NCI-H1694 (cell line): ENCODE data around the gene NLE1.
"Not testable (repeated sequence)": the region's sequence is repeated elsewhere in the genome, so short reads cannot be mapped to it uniquely, and the experiment has no call there.

Source experiments
- DNase-seq: peaks from one replicate; lab custom pipeline; 2025; lab: John Stamatoyannopoulos, UW

The NLE1 gene

DNA sequence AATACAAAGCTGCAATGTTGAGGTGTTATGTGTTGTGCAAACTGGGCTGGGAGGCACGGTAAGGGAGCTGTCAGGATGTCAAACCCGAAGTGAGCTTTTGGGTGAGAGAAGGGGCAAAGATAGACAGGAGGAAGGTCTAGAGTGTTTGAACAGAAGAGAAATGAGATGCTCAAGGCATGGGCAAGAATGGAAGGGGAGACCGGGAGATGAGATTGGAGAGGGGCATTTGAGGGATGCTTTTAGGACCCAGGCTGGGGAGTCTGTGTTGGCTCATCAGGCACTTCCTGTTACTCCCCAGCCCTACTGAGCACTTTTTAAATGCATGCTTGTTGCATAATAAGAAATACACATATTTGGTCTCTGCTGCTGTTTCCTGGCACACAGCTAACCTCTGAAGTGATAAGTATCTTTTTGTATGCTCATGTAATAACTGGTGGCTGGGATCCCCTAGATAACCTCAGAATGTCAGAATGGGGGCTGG is 19.2 kb upstream of the NLE1 start:
- DNase-seq, result no peak

DNA sequence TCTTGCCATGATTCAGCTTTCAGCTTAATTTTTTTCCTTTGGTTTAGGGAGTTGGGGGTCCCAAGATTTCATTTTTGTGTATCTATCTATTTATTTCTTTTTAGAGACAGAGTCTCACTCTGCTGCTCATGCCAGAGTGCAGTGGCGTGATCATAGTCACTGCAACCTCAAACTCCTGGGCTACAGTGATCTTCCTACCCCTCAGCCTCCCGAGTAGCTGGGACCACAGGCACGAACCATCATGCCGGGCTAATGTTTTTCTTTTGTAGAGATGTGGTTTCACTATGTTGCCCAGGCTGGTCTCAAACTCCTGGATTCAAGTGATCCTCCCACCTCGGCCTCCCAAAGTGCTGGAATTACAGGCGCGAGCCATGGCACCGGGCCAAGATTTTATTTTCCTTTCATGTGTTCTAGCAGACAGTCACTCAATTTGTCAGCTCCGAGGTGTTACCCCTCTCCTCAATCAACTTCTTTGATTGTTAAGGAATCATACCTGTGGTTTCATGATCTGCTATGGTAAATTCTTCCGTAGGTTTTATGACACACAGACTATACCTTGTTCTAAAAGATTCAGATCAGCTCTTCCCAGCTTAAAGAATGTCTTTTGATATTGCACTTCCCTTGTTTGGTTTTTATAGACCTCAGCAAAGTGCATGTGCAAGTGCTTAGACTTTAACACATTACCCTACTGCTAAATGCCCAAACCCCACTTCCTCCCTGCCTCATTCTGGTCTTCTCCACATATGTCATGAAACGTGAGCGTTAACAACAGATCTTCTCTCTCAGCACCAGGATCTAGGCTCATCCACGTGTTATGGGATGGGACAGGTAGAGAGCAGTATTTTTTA is 18.5 kb upstream of the NLE1 start:
- DNase-seq, result no peak

DNA sequence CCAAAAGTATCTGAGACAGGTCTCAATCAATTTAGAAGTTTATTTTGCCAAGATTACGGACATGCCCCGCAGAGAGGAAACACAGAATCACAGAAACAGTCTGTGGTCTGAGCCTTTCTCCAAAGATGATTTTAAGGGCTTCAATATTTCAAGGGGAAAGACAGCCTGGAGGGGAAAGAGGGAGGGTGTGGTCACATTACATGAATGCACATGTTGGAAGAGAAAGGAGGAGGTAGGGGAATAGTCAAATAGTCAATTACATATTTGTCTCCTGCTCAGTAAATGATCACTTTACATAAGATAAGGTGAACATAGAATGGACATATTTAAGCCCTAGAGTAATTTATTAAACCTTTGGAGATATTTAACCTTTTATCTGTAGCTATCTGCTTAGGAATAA is 17.8 kb upstream of the NLE1 start:
- no peak for DNase-seq

DNA sequence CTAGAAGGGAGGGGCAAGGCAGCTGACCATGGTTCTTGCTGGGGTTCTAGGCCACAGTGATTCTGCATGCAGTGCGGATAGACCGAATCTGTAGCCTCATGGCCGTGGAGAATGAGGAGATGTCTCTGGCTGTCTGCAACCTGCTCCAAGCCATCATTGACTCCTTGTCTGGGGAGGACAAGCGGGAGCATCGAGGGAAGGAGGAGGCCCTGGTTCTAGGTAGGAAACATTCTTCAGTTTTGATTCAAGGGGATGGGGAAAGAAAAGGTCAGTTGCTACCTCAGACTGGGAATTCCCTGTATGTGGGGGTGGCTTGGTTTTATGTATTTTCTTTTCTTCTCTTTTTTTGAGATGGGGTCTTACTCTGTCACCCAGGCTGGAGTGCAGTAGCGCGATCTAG is 13.1 kb upstream of the NLE1 start:
- no peak for DNase-seq

DNA sequence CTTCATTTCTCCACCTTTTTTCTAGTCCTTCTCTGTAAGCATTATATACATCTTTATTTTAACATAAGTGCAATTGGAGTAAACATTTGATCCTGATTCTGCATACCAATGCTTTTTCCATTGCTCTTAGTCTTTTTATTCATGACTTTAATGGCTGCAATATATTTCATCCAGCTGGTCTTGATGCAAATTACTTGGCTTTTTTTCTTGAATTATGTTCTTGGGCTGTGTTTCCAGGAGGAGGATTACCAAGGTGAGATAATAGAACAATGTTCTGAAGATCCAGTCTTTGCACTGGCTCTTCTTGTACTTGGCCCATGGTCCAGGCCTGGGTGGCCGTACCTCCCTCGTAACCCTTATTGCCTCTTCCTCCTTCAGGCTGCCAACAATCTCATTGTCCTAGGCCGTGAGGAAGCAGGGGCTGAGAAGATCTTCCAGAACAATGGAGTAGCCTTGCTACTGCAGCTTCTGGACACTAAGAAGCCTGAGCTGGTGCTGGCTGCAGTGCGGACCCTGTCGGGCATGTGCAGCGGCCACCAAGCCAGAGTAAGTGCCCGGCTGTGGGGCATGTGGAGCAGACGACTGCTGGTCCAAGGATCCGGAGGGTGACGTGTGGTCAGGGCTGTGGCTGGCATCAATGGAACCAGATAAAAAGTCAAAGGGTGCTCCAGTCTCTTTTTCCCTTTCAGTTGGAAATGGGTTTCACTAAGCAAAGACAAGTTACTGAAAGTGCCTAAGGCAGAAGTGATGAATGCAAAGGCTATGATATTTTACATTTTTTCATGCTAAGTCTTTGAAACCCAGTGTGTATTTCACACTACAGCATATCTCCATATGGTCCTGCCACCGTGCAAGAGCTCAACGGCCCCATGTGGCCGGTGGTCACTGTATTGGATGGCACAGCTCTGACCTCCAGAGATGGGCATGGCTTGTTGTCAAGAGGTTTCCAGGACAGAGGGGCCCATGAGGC is 12.4 kb upstream of the NLE1 start:
- no peak for DNase-seq

DNA sequence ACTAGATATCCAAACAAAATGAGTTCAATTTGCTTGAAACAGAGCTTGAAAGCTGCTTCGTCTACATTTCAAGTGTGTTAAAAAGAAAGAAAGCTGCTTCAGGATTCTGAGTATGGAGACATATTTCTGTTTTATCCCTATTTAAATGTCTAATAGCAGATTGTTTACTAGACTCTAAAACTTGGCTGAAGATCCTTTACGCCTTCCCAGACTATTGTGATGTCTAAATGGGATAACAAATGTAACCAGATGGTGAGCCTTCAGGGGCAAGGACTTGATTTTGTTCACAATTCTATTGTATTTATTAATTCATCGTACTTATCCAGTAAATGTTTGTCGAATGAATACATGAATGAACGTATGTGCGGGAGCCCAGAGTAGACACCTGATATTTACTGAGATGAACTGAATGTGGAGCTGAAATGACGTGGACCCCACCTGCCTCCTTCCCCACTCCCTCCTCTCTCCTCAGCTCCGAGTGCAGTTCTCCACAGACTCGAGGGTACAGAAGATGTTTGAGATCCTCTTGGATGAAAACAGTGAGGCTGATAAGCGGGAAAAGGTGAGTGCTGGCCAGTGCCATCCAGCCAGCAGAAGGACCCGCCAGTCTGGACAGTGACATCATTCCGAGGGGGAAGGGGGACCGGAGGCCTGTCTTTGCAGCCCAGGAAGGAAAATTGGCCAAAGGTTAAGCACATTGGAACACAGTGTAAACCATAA is 10.5 kb upstream of the NLE1 start:
- DNase-seq, result no peak

DNA sequence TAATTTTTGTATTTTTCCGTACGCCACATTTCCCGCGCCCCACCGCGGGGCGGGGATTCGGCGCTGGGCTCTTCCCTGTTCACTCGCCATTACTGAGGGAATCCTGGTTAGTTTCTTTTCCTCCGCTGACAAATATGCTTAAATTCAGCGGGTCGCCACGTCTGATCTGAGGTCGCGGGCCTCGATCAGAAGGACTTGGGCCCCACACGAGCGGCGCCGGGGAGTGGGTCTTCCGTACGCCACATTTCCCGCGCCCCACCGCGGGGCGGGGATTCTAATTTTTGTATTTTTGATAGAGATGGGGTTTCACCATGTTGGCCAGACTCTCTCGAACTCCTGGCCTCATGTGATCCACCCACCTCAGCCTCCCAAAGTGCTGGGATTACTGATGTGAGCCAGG is 9.0 kb upstream of the NLE1 start:
- not testable (repeated sequence) for DNase-seq

DNA sequence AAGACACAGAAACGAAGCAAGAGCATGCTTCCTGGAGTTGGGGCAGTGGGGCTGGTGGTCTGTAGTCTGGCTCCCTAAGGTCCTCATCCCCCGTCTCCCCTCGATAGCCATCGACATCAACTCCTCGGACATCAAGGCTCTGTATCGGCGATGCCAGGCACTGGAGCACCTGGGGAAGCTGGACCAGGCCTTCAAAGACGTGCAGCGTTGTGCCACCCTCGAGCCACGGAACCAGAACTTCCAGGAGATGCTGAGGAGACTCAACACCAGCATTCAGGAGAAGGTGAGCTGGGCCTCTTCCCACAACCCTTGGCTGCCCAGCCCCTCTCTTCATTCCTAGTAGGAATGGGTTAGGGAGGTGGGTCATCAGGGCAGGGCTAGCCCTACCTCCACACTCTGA is 7.8 kb upstream of the NLE1 start:
- DNase-seq, result no peak

DNA sequence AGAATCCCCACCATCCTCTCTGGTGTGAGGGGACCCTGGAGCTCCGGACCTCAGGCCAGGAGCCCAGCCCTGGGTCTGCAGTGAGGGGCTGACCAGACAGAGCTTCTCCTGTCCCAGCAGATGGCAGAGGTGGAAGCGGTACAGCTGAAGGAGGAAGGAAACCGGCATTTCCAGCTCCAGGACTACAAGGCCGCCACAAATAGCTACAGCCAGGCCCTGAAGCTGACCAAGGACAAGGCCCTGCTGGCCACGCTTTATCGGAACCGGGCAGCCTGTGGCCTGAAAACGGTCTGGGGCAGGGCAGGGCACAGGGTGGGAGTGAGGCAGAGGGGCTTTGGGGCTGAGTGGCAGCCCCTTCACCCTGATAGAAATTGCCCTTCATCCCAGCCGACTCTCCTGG is 6.0 kb upstream of the NLE1 start:
- DNase-seq, result no peak

DNA sequence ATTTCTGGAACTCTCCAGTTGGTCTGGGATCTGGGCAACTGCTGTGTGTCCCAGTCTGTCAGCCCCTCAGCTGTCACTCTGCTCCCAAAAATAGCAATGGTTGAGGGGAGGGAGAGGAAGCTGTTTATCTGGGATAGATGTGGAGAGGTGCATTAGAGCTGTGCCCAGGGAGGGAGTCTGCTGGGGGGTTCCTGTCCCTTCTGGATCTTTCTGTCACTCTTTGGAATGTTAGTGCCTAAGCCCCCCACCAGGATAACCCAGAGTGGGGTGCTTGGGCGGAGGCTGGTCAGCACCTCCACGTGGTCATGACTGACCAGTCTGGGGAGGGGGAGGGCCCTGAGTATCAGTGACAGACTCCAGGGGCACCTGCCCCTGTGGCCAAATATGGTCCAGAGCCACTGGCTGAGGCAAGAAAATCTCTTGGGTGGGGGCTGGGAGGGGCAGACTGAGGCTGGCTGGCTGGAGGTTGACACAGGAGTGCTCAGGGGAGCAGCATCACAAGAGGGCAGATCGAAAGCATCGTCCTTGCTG is 5.3 kb upstream of the NLE1 start, which contains the start of gene UNC45B:
Gene UNC45B, plus strand, starts transcription at position 443 of the 531 bp plus-strand sequence. CDS start 447 bp downstream, outside the sequence.
- no peak for DNase-seq

DNA sequence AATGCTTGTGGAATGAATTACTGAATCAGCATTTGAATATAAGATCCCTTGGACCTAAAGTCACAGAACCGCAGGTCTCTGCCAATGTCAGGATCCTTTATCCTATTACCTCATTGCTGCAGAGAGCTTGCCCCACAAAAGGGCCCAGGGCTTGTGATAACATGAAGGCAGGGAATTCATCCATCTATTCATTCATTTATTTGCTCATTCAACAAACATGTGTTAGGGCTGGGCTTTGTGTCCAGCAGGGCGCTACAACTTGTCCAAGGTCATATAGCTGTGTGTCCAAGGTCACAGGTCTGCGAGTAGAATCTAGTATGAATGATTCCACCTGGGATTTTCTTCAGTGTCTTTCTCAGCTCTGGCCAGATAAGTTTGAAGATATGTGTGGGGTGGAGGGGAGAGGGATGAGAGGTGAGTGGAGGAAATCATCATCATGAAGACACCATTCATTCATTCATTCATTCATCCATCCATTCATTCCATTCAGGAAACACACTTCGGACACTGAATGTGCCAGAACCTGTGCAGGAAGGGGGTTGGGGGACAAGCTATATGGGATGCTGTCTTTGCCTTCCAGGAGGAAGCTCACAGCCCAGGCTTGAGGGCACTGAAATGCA is 4.2 kb upstream of the NLE1 start:
- DNase-seq, result no peak

DNA sequence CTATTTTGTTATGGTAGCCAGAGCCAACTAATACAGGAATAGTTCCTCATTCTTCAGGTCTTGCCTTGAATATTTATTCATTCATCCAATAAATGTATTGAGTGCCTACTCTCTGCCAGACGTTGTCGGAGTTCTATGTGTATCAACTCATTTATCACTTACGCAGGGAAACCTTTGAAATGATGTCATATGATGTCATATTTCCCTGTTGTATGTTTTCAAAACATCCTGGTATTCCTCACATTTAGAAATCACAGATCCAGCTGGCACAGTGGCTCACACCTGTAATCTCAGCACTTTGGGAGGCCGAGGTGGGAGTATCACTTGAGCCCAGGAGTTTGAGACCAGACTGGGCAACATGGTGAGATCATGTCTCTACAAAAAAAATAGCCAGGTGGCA is 2.7 kb upstream of the NLE1 start:
- DNase-seq, result no peak

DNA sequence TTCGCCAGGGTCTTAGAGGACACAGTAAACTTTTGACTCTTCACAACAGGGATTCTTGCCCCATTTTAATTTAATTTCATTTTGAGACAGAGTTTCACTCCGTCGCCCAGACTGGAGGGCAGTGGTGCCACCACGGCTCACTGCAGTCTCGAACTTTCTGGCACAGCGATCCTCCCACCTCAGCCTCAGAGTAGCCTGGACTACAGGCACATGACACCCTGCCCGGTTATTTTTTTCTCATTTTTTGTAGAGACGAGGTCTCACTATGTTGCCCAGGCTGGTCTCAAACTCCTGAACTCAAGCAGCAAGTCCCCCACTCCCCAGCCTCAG is 329 bp upstream of the NLE1 start:
- no peak for DNase-seq

DNA sequence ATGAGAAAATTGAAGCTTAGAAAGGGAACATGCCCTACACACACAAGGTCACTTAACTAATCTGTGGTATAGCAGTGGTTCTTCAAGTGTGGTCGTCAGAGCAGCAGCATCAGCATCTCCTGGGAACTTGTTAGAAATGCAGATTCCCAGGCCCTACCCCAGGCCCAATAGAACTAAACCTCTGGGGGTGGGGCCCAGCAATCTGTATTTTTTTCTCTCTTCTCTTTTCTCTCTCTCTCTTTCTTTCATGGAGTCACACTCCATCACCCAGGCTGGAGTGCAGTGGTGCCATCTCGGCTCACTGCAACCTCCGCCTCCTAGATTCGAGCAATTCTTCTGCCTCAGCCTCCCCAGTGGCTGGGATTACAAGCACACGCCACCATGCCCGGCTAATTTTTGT is 3.9 kb downstream of the NLE1 start:
- no peak for DNase-seq

DNA sequence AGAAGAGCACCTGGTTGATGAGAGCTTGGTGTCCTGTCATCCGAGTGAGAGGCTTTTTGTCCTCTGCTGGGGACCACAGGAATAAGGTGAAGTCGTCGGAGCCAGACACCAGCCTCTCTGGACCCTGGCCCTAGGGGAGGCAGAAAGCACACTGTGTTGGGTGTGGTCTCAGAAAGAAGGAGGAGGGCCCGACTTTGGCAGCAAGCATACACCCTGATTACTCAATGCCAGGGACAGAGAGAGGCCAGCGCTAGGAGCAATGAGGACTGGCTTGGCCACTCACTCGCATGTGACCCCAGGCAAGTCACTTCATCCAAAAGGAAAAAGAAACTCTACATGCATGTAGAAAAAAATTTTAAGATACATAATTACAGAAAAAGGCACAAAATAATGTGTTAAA is 6.8 kb downstream of the NLE1 start:
- no peak for DNase-seq

DNA sequence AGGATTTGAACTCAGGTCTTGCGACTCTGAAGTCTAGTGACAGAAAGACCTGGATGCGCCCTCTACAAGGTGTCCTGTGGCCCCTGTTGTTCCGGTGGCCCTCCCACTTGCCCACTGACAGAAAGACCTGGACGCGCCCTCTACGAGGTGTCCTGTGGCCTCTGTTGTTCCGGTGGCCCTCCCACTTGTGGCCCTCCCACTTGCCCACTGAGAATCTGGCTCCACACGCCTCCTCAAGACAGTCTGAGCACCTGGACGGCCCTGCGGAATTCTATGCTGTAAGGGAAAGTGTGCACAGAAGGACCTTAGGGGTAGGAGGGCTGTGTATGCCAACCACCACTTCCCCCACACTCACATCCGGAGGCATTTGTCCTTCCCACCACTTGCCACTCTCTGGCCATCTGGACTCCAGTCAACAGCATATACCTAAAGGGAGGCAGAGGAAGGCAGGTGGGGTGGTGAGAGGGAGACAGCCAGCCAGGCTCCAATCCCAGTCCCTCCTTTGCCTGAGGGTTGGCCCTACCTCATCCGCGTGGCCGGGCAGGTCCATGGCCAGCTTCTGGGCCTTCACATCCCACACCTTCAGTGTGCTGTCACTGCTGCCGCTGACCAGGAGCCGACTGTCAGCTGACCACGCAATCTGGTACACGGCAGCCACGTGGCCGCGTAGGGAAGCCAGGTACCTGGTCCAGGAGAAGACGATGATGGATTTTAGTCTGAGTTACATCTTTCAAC is 9.1 kb downstream of the NLE1 start:
- DNase-seq, result no peak

DNA sequence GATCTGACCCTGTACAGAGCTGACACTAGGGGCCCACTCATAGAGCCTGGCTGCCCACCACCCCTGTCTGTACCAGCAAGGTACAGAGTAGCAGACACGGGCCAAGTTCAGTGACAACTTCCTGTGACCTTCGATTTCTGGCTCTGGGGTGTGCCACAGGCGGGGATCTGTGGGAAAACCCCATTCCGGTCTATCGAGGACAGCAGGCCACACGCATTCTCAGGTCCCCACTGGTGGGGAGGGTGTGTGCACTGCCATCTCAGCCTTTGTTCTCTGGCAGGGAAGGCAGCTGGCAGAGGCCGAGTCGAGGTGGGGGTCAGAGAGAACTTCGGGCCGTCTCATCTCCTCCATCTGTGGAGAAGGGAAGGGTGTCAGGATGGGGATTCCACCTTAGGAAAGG is 10.0 kb downstream of the NLE1 start:
- DNase-seq, result no peak

DNA sequence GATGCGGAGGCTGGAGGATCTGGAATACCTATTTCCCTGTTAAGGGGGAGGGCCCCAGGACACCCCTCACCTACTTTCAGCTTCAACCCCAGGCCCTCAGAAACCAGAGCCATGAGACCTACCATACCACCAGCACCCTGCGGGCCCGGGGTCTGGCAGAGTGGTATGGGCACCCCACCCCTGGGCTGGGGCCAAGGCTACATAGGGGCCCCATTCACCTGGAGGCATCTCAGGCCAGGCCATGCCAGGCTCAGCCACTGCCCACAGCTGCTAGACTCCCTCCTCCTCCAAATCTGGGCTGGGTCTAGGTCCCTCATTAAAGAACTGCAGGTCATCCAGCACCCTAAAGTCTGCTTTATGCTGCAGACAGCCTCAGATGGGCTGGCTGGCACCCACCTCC is 11.7 kb downstream of the NLE1 start:
- DNase-seq, result no peak

DNA sequence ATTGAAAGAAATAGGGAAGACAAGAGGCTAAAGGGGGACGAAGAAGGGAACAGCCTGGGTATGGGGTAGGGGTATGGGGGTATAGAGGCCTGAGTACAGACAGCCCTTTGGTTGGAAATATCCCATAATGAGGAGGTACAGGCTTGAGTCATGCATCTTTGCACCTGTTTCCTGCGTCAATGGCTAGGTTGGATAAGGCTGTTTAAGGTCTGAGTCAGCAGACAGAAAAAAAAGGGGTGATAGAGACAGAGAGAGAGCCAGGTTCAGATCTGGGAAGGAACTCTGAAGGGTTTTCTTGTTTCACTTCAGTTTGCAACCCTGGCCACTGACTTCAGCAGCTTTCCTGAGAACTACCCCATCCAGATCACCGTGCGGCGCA is 12.1 kb downstream of the NLE1 start:
- DNase-seq, result no peak

DNA sequence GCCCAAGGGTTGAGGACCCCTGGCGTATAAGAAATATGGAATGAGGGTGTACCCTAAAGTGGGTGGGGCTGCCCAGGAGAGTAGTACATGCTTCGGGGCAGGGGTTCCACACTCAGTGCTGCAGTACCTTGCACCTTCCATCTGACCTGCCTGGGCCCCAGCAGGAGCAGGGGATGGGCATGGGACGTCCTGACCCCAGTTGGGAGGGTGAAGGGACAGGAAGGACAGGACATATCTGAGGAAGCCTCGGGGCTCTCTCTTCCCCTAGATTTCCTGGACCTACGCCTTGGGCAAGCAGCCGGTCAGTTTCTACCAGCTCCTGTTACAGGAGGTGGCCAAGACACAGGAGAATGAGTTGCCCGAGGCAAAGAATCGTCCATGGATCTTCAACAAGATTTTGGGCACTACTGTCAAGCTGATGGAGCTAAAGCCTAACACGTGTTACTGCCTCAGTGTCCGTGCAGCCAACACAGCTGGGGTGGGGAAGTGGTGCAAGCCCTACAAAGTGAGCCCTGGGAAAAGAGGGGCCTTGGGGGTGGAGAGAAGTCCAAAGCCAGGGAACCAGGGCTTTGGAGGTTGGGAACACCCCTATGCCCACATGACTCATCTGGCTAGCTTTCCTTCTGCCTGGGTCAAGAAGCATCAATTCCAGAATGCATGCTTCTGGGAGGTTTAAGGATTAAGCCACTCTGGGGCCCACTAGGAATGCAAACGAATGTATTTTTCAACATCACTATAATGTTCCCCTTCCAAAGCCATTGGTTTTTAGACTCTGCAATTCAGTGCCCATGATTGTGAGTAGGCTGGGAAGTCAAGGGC is 12.7 kb downstream of the NLE1 start:
- DNase-seq, result no peak
